HG02884 (cell line): ENCODE results near the gene RAPGEF4.

Experiments
- ATAC-seq: cut with Tn5 transposase; IDR thresholded peaks from one replicate; pipeline ENCODE4 v1.9.1; 2021; ENCODE audit warnings: mild to moderate bottlenecking, moderate library complexity; ENCODE audit not compliant: unreplicated experiment

Gene RAPGEF4

GRCh38 chr2:172993931-172994717 lies 258.5 kb downstream of the RAPGEF4 start:
- no peak for ATAC-seq

GRCh38 chr2:172994864-172995263 lies 259.2 kb downstream of the RAPGEF4 start:
- no peak for ATAC-seq

GRCh38 chr2:172995323-172996244 lies 259.9 kb downstream of the RAPGEF4 start:
- no peak for ATAC-seq

GRCh38 chr2:172996387-172996961 lies 260.8 kb downstream of the RAPGEF4 start:
- no peak for ATAC-seq

GRCh38 chr2:172997031-172997430 lies 261.4 kb downstream of the RAPGEF4 start:
- ATAC-seq, result no peak

- no peak for ATAC-seq
Measured at GRCh38 chr2:172998547-172999272, 263.1 kb downstream of the RAPGEF4 start.

GRCh38 chr2:172999641-173000386 lies 264.2 kb downstream of the RAPGEF4 start:
- no peak for ATAC-seq

GRCh38 chr2:173001664-173002604 lies 266.3 kb downstream of the RAPGEF4 start:
- no peak for ATAC-seq

GRCh38 chr2:173002751-173003541 lies 267.3 kb downstream of the RAPGEF4 start:
- no peak for ATAC-seq

- ATAC-seq, result no peak
Measured at GRCh38 chr2:173008786-173009185, 273.1 kb downstream of the RAPGEF4 start.

GRCh38 chr2:173010233-173010632 lies 274.6 kb downstream of the RAPGEF4 start:
- no peak for ATAC-seq

GRCh38 chr2:173016451-173016850 lies 280.8 kb downstream of the RAPGEF4 start:
- no peak for ATAC-seq

- no peak for ATAC-seq
Measured at GRCh38 chr2:173017646-173018420, 282.2 kb downstream of the RAPGEF4 start.

GRCh38 chr2:173019755-173020154 lies 284.1 kb downstream of the RAPGEF4 start:
- ATAC-seq, result no peak

GRCh38 chr2:173021939-173022371 lies 286.3 kb downstream of the RAPGEF4 start:
- no peak for ATAC-seq

GRCh38 chr2:173023718-173024117 lies 288.1 kb downstream of the RAPGEF4 start:
- no peak for ATAC-seq

- no peak for ATAC-seq
Measured at GRCh38 chr2:173026479-173026878, 290.8 kb downstream of the RAPGEF4 start.
